Uterus (tissue), 2 donors: ENCODE measurements around the gene MCM6.

Experiments used
- POLR2A ChIP-seq, 2 donors: fragments of 450-650 bp; IDR thresholded peaks; one replicate each; pipeline ENCODE4 v1.6.1; 2016; ENCODE audit warnings: antibody characterized with exemption in 2 of 2, mild to moderate bottlenecking in 1 of 2, moderate library complexity in 1 of 2
- TF ChIP-seq, protein P1 (sequence below), 4 experiments: fragments of 200-600 bp in 2 of 4; fragments of 450-650 bp in 2 of 4; sonication (generic) in 2 of 4; IDR thresholded peaks; one replicate each; pipeline ENCODE4 v1.5.1; 2016 to 2019; ENCODE audit warnings: antibody characterized with exemption in 4 of 4, mild to moderate bottlenecking in 2 of 4, moderate library complexity in 1 of 4

DNA sequence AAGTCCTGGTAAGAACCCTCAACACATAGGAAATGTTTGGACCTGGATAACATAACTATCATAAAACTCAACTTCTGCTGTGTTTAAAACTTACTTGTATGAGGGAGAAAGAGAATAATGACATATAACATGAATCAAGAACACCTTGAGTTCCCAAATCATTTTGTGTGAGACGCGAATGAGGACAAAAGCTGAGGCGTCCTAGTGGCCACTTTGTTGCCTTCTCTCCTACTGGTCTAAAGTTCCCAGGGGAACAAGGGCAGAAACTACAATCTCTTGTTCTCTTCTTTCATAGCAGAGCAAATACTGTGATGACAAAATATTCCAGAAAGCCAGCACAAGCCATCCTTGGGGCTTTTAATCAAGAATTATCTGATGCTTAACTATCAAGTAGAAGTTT is 31.0 kb downstream of the MCM6 start:
- TF ChIP-seq, protein P1, sequence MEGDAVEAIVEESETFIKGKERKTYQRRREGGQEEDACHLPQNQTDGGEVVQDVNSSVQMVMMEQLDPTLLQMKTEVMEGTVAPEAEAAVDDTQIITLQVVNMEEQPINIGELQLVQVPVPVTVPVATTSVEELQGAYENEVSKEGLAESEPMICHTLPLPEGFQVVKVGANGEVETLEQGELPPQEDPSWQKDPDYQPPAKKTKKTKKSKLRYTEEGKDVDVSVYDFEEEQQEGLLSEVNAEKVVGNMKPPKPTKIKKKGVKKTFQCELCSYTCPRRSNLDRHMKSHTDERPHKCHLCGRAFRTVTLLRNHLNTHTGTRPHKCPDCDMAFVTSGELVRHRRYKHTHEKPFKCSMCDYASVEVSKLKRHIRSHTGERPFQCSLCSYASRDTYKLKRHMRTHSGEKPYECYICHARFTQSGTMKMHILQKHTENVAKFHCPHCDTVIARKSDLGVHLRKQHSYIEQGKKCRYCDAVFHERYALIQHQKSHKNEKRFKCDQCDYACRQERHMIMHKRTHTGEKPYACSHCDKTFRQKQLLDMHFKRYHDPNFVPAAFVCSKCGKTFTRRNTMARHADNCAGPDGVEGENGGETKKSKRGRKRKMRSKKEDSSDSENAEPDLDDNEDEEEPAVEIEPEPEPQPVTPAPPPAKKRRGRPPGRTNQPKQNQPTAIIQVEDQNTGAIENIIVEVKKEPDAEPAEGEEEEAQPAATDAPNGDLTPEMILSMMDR (IDR thresholded peaks at IDR 0.05), result no peak
- TF ChIP-seq POLR2A (IDR thresholded peaks at IDR 0.05), result no peak
